ENCODE results near the gene HABP4.

- TF ChIP-seq EP300 (IDR thresholded peaks at IDR 0.05; ENCODE audit: borderline replicate concordance in 1 of 2, control insufficient read depth in 1 of 2, low read depth in 2 of 2, low read length in 2 of 2) (no peak), SUPT20H (IDR thresholded peaks at IDR 0.05; ENCODE audit: borderline replicate concordance, control insufficient read depth, low read depth, low read length) (no peak), CEBPB (IDR thresholded peaks at IDR 0.05; ENCODE audit: borderline replicate concordance in 1 of 2, low read depth in 2 of 2, low read length in 2 of 2) (no peak), E2F8 (IDR thresholded peaks at IDR 0.05; ENCODE audit: low read depth, partially characterized antibody) (no peak), CTCF (IDR thresholded peaks at IDR 0.05 in 2 of 3, conservative IDR thresholded peaks at IDR 0.05 in 1 of 3; ENCODE audit: control insufficient read depth in 2 of 3, extremely low read depth in 1 of 3, insufficient read depth in 1 of 3, low read depth in 3 of 3, low read length in 3 of 3) (no peak), SMAD1 (IDR thresholded peaks at IDR 0.05; ENCODE audit: low read depth, partially characterized antibody) (no peak), EZH2 (IDR thresholded peaks at IDR 0.05; ENCODE audit: borderline replicate concordance, control insufficient read depth, low read depth, low read length) (no peak)
- TF ChIP-seq, protein P1, sequence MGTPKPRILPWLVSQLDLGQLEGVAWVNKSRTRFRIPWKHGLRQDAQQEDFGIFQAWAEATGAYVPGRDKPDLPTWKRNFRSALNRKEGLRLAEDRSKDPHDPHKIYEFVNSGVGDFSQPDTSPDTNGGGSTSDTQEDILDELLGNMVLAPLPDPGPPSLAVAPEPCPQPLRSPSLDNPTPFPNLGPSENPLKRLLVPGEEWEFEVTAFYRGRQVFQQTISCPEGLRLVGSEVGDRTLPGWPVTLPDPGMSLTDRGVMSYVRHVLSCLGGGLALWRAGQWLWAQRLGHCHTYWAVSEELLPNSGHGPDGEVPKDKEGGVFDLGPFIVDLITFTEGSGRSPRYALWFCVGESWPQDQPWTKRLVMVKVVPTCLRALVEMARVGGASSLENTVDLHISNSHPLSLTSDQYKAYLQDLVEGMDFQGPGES (IDR thresholded peaks at IDR 0.05), result no peak
Measured at GRCh38 chr9:96478829-96479371, 28.9 kb downstream of the HABP4 start.

Data from GM12878 (cell line).